22Rv1 (cell line): ENCODE data around the gene MAP2K6.

Experiments used
- H3K27ac ChIP-seq: fragments of 450-650 bp; 2 replicates; pipeline ENCODE4 v1.5.1; 2017
- ZFX ChIP-seq: fragments of 450-650 bp; IDR thresholded peaks from 2 replicates; pipeline ENCODE4 v1.6.1; 2017; ENCODE audit warnings: antibody characterized with exemption, borderline replicate concordance
- TF ChIP-seq, protein P1 (sequence below): fragments of 450-650 bp; IDR thresholded peaks from 2 replicates; pipeline ENCODE4 v1.5.1; 2017; ENCODE audit warnings: mild to moderate bottlenecking

The MAP2K6 gene

GRCh38 chr17:69401251-69401650, 13.2 kb upstream of the MAP2K6 start:
- TF ChIP-seq ZFX, result no peak
- TF ChIP-seq, protein P1, sequence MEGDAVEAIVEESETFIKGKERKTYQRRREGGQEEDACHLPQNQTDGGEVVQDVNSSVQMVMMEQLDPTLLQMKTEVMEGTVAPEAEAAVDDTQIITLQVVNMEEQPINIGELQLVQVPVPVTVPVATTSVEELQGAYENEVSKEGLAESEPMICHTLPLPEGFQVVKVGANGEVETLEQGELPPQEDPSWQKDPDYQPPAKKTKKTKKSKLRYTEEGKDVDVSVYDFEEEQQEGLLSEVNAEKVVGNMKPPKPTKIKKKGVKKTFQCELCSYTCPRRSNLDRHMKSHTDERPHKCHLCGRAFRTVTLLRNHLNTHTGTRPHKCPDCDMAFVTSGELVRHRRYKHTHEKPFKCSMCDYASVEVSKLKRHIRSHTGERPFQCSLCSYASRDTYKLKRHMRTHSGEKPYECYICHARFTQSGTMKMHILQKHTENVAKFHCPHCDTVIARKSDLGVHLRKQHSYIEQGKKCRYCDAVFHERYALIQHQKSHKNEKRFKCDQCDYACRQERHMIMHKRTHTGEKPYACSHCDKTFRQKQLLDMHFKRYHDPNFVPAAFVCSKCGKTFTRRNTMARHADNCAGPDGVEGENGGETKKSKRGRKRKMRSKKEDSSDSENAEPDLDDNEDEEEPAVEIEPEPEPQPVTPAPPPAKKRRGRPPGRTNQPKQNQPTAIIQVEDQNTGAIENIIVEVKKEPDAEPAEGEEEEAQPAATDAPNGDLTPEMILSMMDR, result no peak

DNA sequence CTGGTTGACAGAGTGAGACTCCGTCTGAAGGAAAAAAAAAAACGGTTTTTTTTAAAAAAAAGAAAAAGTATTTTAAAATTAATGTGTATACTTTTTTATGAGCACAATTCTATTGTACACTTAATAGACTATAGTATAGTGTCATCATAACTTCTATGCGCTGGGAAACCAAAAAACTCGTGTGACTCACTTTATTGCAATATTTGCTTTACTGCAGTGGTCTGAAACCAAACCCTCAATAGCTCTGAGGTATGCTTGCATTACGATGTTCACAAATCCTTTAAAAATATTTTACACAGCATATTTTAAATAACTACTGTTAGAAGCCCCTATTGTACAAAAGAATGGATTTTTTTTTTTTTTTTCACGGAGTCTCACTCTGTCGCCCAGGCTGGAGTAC, 12.4 kb upstream of the MAP2K6 start:
- TF ChIP-seq, protein P1, result no peak
- no peak overlapping the region for H3K27ac ChIP-seq

More at GRCh38 chr17:69401251-69401650, 13.2 kb upstream of the MAP2K6 start:
- no peak overlapping the region for H3K27ac ChIP-seq

DNA sequence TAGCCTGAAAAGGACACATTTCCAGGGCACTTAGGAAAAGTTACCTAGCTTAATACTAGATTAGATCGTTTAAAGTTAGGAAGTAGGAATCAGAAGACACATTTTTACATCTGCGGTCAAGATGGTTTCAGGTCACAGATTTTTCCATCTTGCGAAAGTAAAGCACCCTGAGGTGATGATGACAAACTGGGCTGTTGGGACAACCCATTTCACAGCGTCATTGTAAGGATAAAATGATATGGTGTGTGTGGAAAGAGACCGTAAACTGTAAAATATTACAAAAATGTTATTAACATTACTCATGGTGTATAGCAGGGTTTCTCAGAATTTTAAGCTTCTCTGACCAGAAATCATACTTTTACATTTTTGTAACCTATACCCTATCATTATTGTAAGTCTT, 10.1 kb upstream of the MAP2K6 start:
- H3K27ac ChIP-seq, result no peak overlapping the region

DNA sequence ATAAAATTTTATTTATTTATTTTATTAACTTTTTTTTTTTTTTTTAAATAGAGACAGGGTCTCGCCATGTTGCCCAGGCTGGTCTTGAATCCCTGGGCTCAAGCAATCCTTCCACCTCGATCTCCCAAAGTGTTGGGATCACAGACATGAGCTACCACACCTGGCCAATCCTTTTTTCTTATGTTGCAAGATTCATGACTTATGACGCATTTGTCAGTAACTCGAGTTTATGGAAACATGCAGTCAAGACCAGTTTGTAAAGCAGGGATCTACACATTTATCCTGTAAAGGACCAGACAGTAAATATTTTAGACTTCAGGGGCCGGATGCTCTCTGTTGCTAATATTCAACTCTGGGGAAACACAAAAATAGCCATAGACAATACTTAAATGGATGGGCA, 9.4 kb upstream of the MAP2K6 start:
- no peak overlapping the region for H3K27ac ChIP-seq
- TF ChIP-seq ZFX, result no peak
- TF ChIP-seq, protein P1, result no peak

More for the DNA sequence above, 10.1 kb upstream of the MAP2K6 start:
- TF ChIP-seq, protein P1, result no peak
- no peak for TF ChIP-seq ZFX

DNA sequence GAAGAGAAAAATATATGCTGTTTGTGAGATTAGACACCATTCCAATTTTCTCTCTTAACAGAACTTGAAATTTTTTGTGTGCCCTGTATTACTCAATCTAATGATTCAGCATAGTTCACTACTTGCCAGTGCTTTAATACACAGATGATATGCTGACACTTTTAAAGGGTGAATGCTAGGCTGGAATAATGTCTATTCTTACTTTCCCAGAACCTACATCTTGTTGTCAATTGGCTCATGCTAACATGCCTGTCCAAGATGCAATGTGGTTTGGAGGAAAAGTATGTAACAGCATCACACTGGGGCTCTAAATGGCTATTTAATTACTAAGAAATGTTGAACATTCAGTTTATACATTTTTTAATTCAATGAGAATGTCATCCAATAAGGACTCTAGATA, 7.6 kb upstream of the MAP2K6 start:
- TF ChIP-seq, protein P1, result no peak
- TF ChIP-seq ZFX, result no peak

GRCh38 chr17:69407759-69408158, 6.7 kb upstream of the MAP2K6 start:
- H3K27ac ChIP-seq, result no peak overlapping the region
- TF ChIP-seq ZFX, result no peak
- TF ChIP-seq, protein P1, result no peak

More for the DNA sequence above, 7.6 kb upstream of the MAP2K6 start:
- H3K27ac ChIP-seq, result no peak overlapping the region

- no peak for TF ChIP-seq ZFX
- TF ChIP-seq, protein P1, result no peak
Measured at GRCh38 chr17:69410671-69411070, 3.8 kb upstream of the MAP2K6 start.

More at GRCh38 chr17:69410671-69411070, 3.8 kb upstream of the MAP2K6 start:
- H3K27ac ChIP-seq, result no peak overlapping the region
